IMR-90 (cell line): ENCODE data around the gene TBC1D17. TPM values are rescaled to one million over a fixed set of nuclear protein-coding genes. Genes with fewer than 3 reads are reported as not detected.

ENCODE experiments used
- ATAC-seq: fragments of 200-7000 bp; cut with Tn5 transposase; 2 replicates; pipeline ENCODE4 v1.9.1; 2020; ENCODE audit warnings: low read depth, mild to moderate bottlenecking, moderate library complexity
- BruUV-seq: library from RNA; stranded (reverse); fragments of 400-500 nt; replicated peaks from 2 replicates; lab custom pipeline; 2021; lab: Mats Ljungman, UMichigan
- CTCF ChIA-PET: fragments of 300-600 bp; formaldehyde crosslinking; extraction: SDS; loops from one replicate; lab custom pipeline; 2021; ENCODE audit warnings: antibody characterized with exemption; lab: Yijun Ruan, JAX
- POLR2A ChIA-PET: fragments of 300-600 bp; sonication (Branson Sonifier 250); formaldehyde crosslinking; loops from one replicate; lab custom pipeline; 2022; ENCODE audit warnings: antibody characterized with exemption; ENCODE audit not compliant: unreplicated experiment; lab: Charles Lee
- DNase-seq: peaks from one replicate; pipeline ENCODE4 v3.0.0; 2013
- H2AFZ ChIP-seq: replicated peaks from 2 replicates; pipeline ENCODE3; 2013; ENCODE audit warnings: low read length, mild to moderate bottlenecking; ENCODE audit not compliant: poor library complexity
- H2AK5ac ChIP-seq: 2 replicates; pipeline ENCODE4 v1.6.1; 2013; ENCODE audit warnings: low read depth, low read length, inconsistent platforms
- H2AK9ac ChIP-seq: replicated peaks from 2 replicates; pipeline ENCODE3; 2013; ENCODE audit warnings: mild to moderate bottlenecking, low read depth, low read length, moderate library complexity; ENCODE audit not compliant: poor library complexity
- H2BK120ac ChIP-seq: 2 replicates; pipeline ENCODE4 v1.6.1; 2013; ENCODE audit warnings: low read depth, low read length, inconsistent platforms
- H2BK15ac ChIP-seq: 3 replicates; pipeline ENCODE4 v1.6.1; 2013; ENCODE audit warnings: low read depth, low read length, inconsistent platforms
- H2BK20ac ChIP-seq: 2 replicates; pipeline ENCODE4 v1.6.1; 2013; ENCODE audit warnings: low read depth, mild to moderate bottlenecking, inconsistent platforms, low read length, moderate library complexity
- H2BK5ac ChIP-seq: 2 replicates; pipeline ENCODE4 v1.6.1; 2013; ENCODE audit warnings: mild to moderate bottlenecking, low read depth, low read length, inconsistent platforms; ENCODE audit not compliant: poor library complexity, severe bottlenecking
- H3K14ac ChIP-seq: replicated peaks from 2 replicates; pipeline ENCODE4 v1.6.1; 2013; ENCODE audit warnings: low read depth, low read length, inconsistent platforms
- H3K18ac ChIP-seq: 2 replicates; pipeline ENCODE4 v1.6.1; 2013; ENCODE audit warnings: low read depth, low read length, control low read depth
- H3K23ac ChIP-seq: 2 replicates; pipeline ENCODE4 v1.6.1; 2013; ENCODE audit warnings: low read depth, low read length, inconsistent platforms
- H3K27ac ChIP-seq: 2 replicates; pipeline ENCODE4 v1.5.1; 2013; ENCODE audit warnings: mild to moderate bottlenecking, control low read depth, low read length; ENCODE audit not compliant: insufficient read depth
- H3K27me3 ChIP-seq: 2 replicates; pipeline ENCODE4 v1.6.1; 2013; ENCODE audit warnings: low read length; ENCODE audit not compliant: control insufficient read depth, insufficient read depth
- H3K36me3 ChIP-seq: 2 replicates; pipeline ENCODE4 v1.6.1; 2013; ENCODE audit warnings: low read length, mixed read lengths; ENCODE audit not compliant: control insufficient read depth, insufficient read depth
- H3K4ac ChIP-seq: 2 replicates; pipeline ENCODE4 v1.6.1; 2013; ENCODE audit warnings: low read depth, low read length, inconsistent platforms
- H3K4me1 ChIP-seq: 2 replicates; pipeline ENCODE4 v1.6.1; 2013; ENCODE audit warnings: low read length, mixed read lengths; ENCODE audit not compliant: control insufficient read depth, insufficient read depth
- H3K4me2 ChIP-seq: 2 replicates; pipeline ENCODE4 v1.6.1; 2013; ENCODE audit warnings: low read depth, mild to moderate bottlenecking, control low read depth, low read length, moderate library complexity
- H3K4me3 ChIP-seq: 2 replicates; pipeline ENCODE4 v1.5.1; 2013; ENCODE audit warnings: low read depth, mild to moderate bottlenecking, control low read depth, low read length, moderate library complexity; ENCODE audit not compliant: insufficient read depth
- H3K56ac ChIP-seq: 2 replicates; pipeline ENCODE4 v1.6.1; 2013; ENCODE audit warnings: low read length, inconsistent platforms; ENCODE audit not compliant: insufficient read depth; ENCODE audit errors: extremely low read depth
- H3K79me1 ChIP-seq, 2 experiments: 2 replicates each; pipeline ENCODE4 v1.6.1; 2013; ENCODE audit warnings: low read length in 2 of 2, inconsistent platforms in 1 of 2, low read depth in 1 of 2
- H3K9ac ChIP-seq: 2 replicates; pipeline ENCODE4 v1.6.1; 2013; ENCODE audit warnings: low read depth, low read length, control low read depth
- H3K9me1 ChIP-seq: 2 replicates; pipeline ENCODE4 v1.6.1; 2013; ENCODE audit warnings: low read length, inconsistent platforms; ENCODE audit not compliant: insufficient read depth
- H3K9me3 ChIP-seq: 2 replicates; pipeline ENCODE4 v1.6.1; 2013; ENCODE audit warnings: low read length; ENCODE audit not compliant: control insufficient read depth, insufficient read depth
- H4K20me1 ChIP-seq: 2 replicates; pipeline ENCODE4 v1.6.1; 2013; ENCODE audit warnings: low read length, inconsistent platforms; ENCODE audit not compliant: insufficient read depth
- H4K5ac ChIP-seq: 2 replicates; pipeline ENCODE4 v1.6.1; 2013; ENCODE audit warnings: mild to moderate bottlenecking, low read depth, low read length, control low read depth
- H4K8ac ChIP-seq, 2 experiments: 2 replicates each; pipeline ENCODE4 v1.6.1; 2013; ENCODE audit warnings: low read depth in 2 of 2, low read length in 2 of 2, control low read depth in 1 of 2, inconsistent platforms in 1 of 2
- H4K91ac ChIP-seq: 2 replicates; pipeline ENCODE4 v1.6.1; 2013; ENCODE audit warnings: low read depth, low read length, inconsistent platforms; ENCODE audit not compliant: insufficient read depth
- CHD1 ChIP-seq: IDR thresholded peaks from 2 replicates; pipeline ENCODE4 v1.6.1; 2012; ENCODE audit warnings: low read depth, low read length, improper control_type of control experiment
- CTCF ChIP-seq: conservative IDR thresholded peaks from 2 replicates; pipeline ENCODE4 v1.5.1; 2012; ENCODE audit warnings: mild to moderate bottlenecking, low read depth, low read length, improper control_type of control experiment
- FOS ChIP-seq: fragments of 150-350 bp; IDR thresholded peaks from 2 replicates; pipeline ENCODE4 v1.6.1; 2016; ENCODE audit warnings: low read depth, low read length
- MAFK ChIP-seq: IDR thresholded peaks from 2 replicates; pipeline ENCODE4 v1.6.1; 2012; ENCODE audit warnings: low read depth, low read length, improper control_type of control experiment
- MXI1 ChIP-seq: IDR thresholded peaks from 2 replicates; pipeline ENCODE4 v1.6.1; 2012; ENCODE audit warnings: low read depth, mild to moderate bottlenecking, low read length, moderate library complexity, borderline replicate concordance
- NFE2L2 ChIP-seq: fragments of 150-350 bp; IDR thresholded peaks from 2 replicates; pipeline ENCODE4 v1.6.1; 2016; ENCODE audit warnings: low read depth, mild to moderate bottlenecking, low read length
- POLR2A ChIP-seq: IDR thresholded peaks from 2 replicates; pipeline ENCODE4 v1.6.1; 2012; ENCODE audit warnings: mild to moderate bottlenecking, low read depth, low read length
- RAD21 ChIP-seq: IDR thresholded peaks from 2 replicates; pipeline ENCODE4 v1.6.1; 2012; ENCODE audit warnings: low read length, improper control_type of control experiment
- SMC3 ChIP-seq: fragments of 150-350 bp; IDR thresholded peaks from 2 replicates; pipeline ENCODE4 v1.6.1; 2016; ENCODE audit warnings: low read depth, mild to moderate bottlenecking, antibody characterized with exemption, low read length, moderate library complexity
- USF2 ChIP-seq: fragments of 150-350 bp; IDR thresholded peaks from 2 replicates; pipeline ENCODE4 v1.6.1; 2017; ENCODE audit warnings: mild to moderate bottlenecking, antibody characterized with exemption, low read length, low read depth
- WGBS, 2 experiments: methylation state at CpG; one replicate each; pipeline versions ENCODE4 v1.1.5 to v1.1.7; 2013; ENCODE audit warnings: missing lambda C conversion rate in 2 of 2; ENCODE audit not compliant: insufficient read length in 1 of 2; ENCODE audit errors: extremely low coverage in 2 of 2; 5-methylcytosine and 5-hydroxymethylcytosine counted together
- dilution Hi-C: fragments of 300-500 bp; cut with HindIII; formaldehyde crosslinking; loops from one replicate; pipeline ENCODE4 v1.14.3; 2018; ENCODE audit warnings: low sequenced_read_pairs; ENCODE audit not compliant: unreplicated experiment
- in situ Hi-C: fragments of 300-500 bp; cut with MboI; formaldehyde crosslinking; loops from 3 replicates; pipeline ENCODE4 v1.14.3; 2019; ENCODE audit warnings: low sequenced_read_pairs, inconsistent platforms, mixed read lengths
- intact Hi-C: fragments of 100-400 bp; cut with micrococcal nuclease; formaldehyde crosslinking; loops from 2 replicates; pipeline ENCODE4 v1.10.0; 2022
- polyA plus RNA-seq, 3 experiments: library from polyadenylated mRNA; depleted of rRNA; stranded (reverse); fragments of >200 nt; gene quantifications; 2 replicates each; pipeline ENCODE4 v1.2.3, GENCODE V29; 2012; ENCODE audit warnings: low replicate concordance in 1 of 3
- total RNA-seq: library from RNA; depleted of rRNA; stranded (reverse); fragments of >200 nt; gene quantifications from 2 replicates; pipeline ENCODE4 v1.2.3, GENCODE V29; 2012

The TBC1D17 gene
- total and polyA plus RNA-seq, 2 of the 4 experiments (the other 2 are of a cell fraction): 1.1 to 27.8 TPM

DNA sequence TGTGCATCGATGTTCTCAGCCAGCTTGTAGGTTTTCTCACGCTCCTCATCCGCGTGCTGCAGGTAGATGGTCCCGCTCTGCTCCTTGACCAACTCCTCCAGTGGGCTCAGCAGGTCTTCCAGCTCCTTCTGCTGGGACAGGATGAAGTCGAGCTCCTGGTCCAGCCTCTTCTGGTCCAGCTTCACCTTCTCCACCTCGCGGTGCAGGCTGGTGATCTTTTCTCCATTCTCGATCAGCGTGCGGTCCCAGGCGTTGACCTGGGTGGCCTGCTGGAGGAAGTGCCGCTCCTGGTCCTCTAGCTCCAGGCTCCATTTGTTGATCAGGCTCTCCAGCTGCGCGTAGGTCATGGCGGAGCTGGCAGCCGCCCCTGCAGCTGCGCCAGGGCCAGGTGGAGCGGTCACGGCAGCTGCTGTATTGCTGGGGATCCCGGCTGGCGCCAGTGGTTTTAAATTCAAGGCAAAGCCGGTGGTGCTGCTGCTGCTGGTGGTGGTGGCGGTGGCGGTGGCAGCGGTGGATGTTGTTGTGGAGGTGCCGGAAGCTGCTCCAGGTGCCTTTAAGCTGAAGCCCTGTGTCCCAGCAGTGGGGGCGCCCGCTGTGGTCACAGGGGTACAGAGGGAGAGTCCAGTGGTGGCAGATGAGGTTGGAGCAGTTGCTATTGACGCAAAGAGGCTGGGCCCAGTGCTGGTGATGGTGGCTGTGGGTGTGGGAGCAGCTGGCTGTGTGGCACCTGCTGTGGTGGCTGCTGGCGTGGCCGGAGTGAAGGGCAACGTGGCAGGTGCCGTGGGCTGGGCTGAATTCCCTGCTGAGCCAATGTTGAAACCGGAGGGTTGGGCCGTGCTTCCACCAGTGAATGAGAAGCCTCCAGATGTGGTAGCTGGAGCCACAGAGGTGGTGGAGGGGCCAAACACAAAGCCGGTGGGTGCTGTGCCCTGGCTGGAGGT is 31.2 kb downstream of the TBC1D17 start (continued):
- TF ChIP-seq CTCF: no peak

DNA sequence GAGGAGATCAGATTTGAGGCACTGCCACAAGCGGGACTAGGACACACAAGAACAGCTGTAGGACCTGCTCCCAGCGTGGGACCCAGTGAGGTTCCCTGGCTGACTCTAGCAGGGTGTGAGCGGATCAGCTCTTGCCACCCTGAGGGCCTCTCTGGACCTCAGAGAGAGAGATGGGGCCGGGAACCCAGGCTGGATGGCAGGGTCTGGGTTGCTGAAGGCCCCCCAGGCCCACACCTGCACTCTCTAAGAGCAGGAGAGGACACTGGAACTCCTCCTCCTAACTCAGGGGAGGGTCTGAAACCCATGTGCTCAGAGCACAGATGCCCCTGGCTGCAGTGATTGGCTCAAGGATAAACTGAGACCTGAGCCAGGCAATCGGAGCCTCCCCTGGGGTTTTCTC is 32.7 kb downstream of the TBC1D17 start:
- ChIA-PET POLR2A (no interaction called here), CTCF (no interaction called here)
- H3K36me3 ChIP-seq: peaks cover 59% of the 10 kb centered on the region
- peaks cover 30% of the 10 kb centered on the region for H4K20me1 ChIP-seq
- intact Hi-C loops: no loop called here
- no peak overlapping the region for H3K4me2 ChIP-seq
- H4K91ac ChIP-seq: no peak overlapping the region
- DNase-seq (no peak), ATAC-seq (no peak)
- dilution Hi-C loops: no loop called here
- H3K27me3 ChIP-seq: no peaks in the 10 kb centered on the region
- H2BK120ac ChIP-seq: no peak overlapping the region
- no peak overlapping the region for H3K18ac ChIP-seq
- in situ Hi-C loops: no loop called here
- no peak overlapping the region for H3K4ac ChIP-seq
- no peak overlapping the region for H2BK15ac ChIP-seq
- H2AFZ ChIP-seq: no peak overlapping the region
- no peak overlapping the region for H3K56ac ChIP-seq
- peaks cover 3% of the 10 kb centered on the region for H3K4me1 ChIP-seq
- 83% methylated on average over 3 of the region's 5 CpGs; no CpG with 5 or more reads in 1 of the 2 experiments for WGBS, 2 experiments
- H2AK9ac ChIP-seq: no peak overlapping the region
- H3K23ac ChIP-seq: no peak overlapping the region
- H2BK20ac ChIP-seq: no peak overlapping the region
- no TSS peak for BruUV-seq
- no peak overlapping the region for H3K14ac ChIP-seq
- H3K9me3 ChIP-seq: no peaks in the 10 kb centered on the region
- H4K5ac ChIP-seq: no peak overlapping the region
- no peak overlapping the region for H3K27ac ChIP-seq
- H3K9me1 ChIP-seq: peaks cover 11% of the 10 kb centered on the region; the same call in 1 of the 2 replicates
- H4K8ac ChIP-seq: no peak overlapping the region
- no peak overlapping the region for H2BK5ac ChIP-seq
- H2AK5ac ChIP-seq: no peak overlapping the region
- H3K4me3 ChIP-seq: no peak overlapping the region
- peaks cover 10 to 76% of the 10 kb centered on the region in 2 experiments for H3K79me1 ChIP-seq
- no peak overlapping the region for H3K9ac ChIP-seq
- TF ChIP-seq RAD21 (no peak), POLR2A (no peak), MAFK (no peak), CTCF (no peak), MXI1 (no peak), FOS (no peak), NFE2L2 (no peak), USF2 (no peak), CHD1 (no peak), SMC3 (no peak)
